Pancreas (tissue), 10 donors: Measurements from ENCODE around the gene TMPRSS11F. TPM values are rescaled to one million over a fixed set of nuclear protein-coding genes. Genes with fewer than 3 reads are reported as not detected.

Experiments
- ATAC-seq, 4 donors: fragments of 200-7000 bp; cut with Tn5 transposase; one replicate each; pipeline versions ENCODE4 v1.8.0 to v1.9.1; 2020; ENCODE audit warnings: mild to moderate bottlenecking in 4 of 4, moderate library complexity in 4 of 4
- DNase-seq, 6 donors: peaks; one replicate each; pipeline ENCODE4 v3.0.0-alpha.2; 2020
- FAIRE-seq: peaks from 2 replicates; lab custom pipeline; 2012; peaks lifted over from hg19 to GRCh38; lab: Jason Lieb, UNC
- H3K27ac ChIP-seq, 4 donors: fragments of 200-600 bp; sonication (generic); 1 replicate in 3 of 4; 2 replicates in 1 of 4; pipeline versions ENCODE4 v1.5.0 to v1.8.0; 2020
- H3K27me3 ChIP-seq, 4 donors: fragments of 200-600 bp; one replicate each; pipeline ENCODE4 v1.8.0; 2021
- H3K36me3 ChIP-seq, 3 donors: fragments of 200-600 bp; sonication (generic) in 1 of 3; one replicate each; pipeline versions ENCODE4 v1.5.0 to v1.8.0; 2020 to 2021
- H3K4me1 ChIP-seq, 3 donors: fragments of 200-600 bp; one replicate each; pipeline ENCODE4 v1.8.0; 2021
- H3K4me3 ChIP-seq, 4 donors: fragments of 200-600 bp; sonication (generic) in 2 of 4; one replicate each; pipeline versions ENCODE4 v1.5.0 to v1.8.0; 2020 to 2021
- H3K9me3 ChIP-seq, 4 donors: fragments of 200-600 bp; one replicate each; pipeline ENCODE4 v1.8.0; 2021
- WGBS, 2 donors: extraction: QIAGEN DNeasy Blood & Tissue Kit; methylation state at CpG; one replicate each; pipeline ENCODE4 v1.1.7; 2013; 5-methylcytosine and 5-hydroxymethylcytosine counted together
- intact Hi-C, 3 donors: fragments of 100-400 bp; cut with DNase I; formaldehyde crosslinking; loops; one replicate each; pipeline versions ENCODE4 v1.11.1 to v1.14.2; 2022
- polyA plus RNA-seq, 2 donors: library from polyadenylated mRNA; stranded (reverse); fragments of 200-250 nt; gene quantifications; one replicate each; pipeline ENCODE4 v1.2.3, GENCODE V29; 2013
- total RNA-seq, 6 donors: library from RNA; stranded (reverse); fragmentation: NEBNext Ultra II Directional in 4 of 6; extraction: Animal tissue kit (Norgen Biotek cat#: 25700) in 4 of 6; gene quantifications; one replicate each; pipeline versions ENCODE4 v1.2.1 to v1.2.4, GENCODE V29; 2021 to 2023
- TF ChIP-seq, protein P1 (sequence below), 4 donors: fragments of 200-600 bp; sonication (generic) in 3 of 4; IDR thresholded peaks; one replicate each; pipeline versions ENCODE4 v1.5.0 to v1.8.0; 2021; ENCODE audit warnings: antibody characterized with exemption in 4 of 4
- donor health status: healthy with polysubstance abuse.
- donor health status: DM: no; HTN: no; CAD: no; lungs with moderate emphysema.
- donor health status: DM: no; HTN: no; CAD: no.
- donor health status: control.
- donor health status: control.
- donor health status: Bipolar disorder and iron deficiency.
- donor health status: DM: yes; HTN: yes; CAD: no.
- donor health status: DM: no; HTN: no; CAD: no.
- donor health status: DM: no; HTN: no; CAD: no.
- donor health status: DM: yes; HTN: yes; CAD: no.

Gene TMPRSS11F
- total and polyA plus RNA-seq, 8 donors = not detected

GRCh38 chr4:68082758-68083157 lies 46.9 kb downstream of the TMPRSS11F start:
- H3K4me3 ChIP-seq = no peak overlapping the region
- DNase-seq (no peak), FAIRE-seq (no peak), ATAC-seq (no peak)
- TF ChIP-seq, protein P1, sequence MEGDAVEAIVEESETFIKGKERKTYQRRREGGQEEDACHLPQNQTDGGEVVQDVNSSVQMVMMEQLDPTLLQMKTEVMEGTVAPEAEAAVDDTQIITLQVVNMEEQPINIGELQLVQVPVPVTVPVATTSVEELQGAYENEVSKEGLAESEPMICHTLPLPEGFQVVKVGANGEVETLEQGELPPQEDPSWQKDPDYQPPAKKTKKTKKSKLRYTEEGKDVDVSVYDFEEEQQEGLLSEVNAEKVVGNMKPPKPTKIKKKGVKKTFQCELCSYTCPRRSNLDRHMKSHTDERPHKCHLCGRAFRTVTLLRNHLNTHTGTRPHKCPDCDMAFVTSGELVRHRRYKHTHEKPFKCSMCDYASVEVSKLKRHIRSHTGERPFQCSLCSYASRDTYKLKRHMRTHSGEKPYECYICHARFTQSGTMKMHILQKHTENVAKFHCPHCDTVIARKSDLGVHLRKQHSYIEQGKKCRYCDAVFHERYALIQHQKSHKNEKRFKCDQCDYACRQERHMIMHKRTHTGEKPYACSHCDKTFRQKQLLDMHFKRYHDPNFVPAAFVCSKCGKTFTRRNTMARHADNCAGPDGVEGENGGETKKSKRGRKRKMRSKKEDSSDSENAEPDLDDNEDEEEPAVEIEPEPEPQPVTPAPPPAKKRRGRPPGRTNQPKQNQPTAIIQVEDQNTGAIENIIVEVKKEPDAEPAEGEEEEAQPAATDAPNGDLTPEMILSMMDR (IDR thresholded peaks at IDR 0.05) = no peak
- no peaks in the 10 kb centered on the region for H3K27me3 ChIP-seq
- no peaks in the 10 kb centered on the region for H3K9me3 ChIP-seq
- intact Hi-C loops = no loop called here
- 15 to 21% methylated on average over 1 of the region's 1 CpG for WGBS, 2 donors
- H3K4me1 ChIP-seq = no peaks in the 10 kb centered on the region
- no peaks in the 10 kb centered on the region for H3K36me3 ChIP-seq
- H3K27ac ChIP-seq = no peak overlapping the region

- H3K4me1 ChIP-seq = no peaks in the 10 kb centered on the region
- intact Hi-C loops = no loop called here
- FAIRE-seq (no peak), DNase-seq (no peak), ATAC-seq (no peak)
- no peaks in the 10 kb centered on the region for H3K27me3 ChIP-seq
- TF ChIP-seq, protein P1 (IDR thresholded peaks at IDR 0.05) = no peak
- no peaks in the 10 kb centered on the region for H3K36me3 ChIP-seq
- no peak overlapping the region for H3K27ac ChIP-seq
- H3K9me3 ChIP-seq = no peaks in the 10 kb centered on the region
- H3K4me3 ChIP-seq = no peak overlapping the region
Observed at GRCh38 chr4:68079928-68080327, 49.7 kb downstream of the TMPRSS11F start.

- no peaks in the 10 kb centered on the region for H3K9me3 ChIP-seq
- no peaks in the 10 kb centered on the region for H3K4me1 ChIP-seq
- 67 to 77% methylated on average over 8 of the region's 8 CpGs for WGBS, 2 donors
- no peaks in the 10 kb centered on the region for H3K36me3 ChIP-seq
- ATAC-seq (no peak), FAIRE-seq (no peak), DNase-seq (peak in 1 of 6 donors; percentile 21)
- no peaks in the 10 kb centered on the region for H3K27me3 ChIP-seq
- no peak overlapping the region for H3K27ac ChIP-seq
- TF ChIP-seq, protein P1 (IDR thresholded peaks at IDR 0.05) = no peak
- no peak overlapping the region for H3K4me3 ChIP-seq
- intact Hi-C loops = no loop called here
Observed at GRCh38 chr4:68077737-68078136, 51.9 kb downstream of the TMPRSS11F start.

- no peak for FAIRE-seq
- intact Hi-C loops = no loop called here
Observed at GRCh38 chr4:68077301-68077700, 52.4 kb downstream of the TMPRSS11F start.

DNA sequence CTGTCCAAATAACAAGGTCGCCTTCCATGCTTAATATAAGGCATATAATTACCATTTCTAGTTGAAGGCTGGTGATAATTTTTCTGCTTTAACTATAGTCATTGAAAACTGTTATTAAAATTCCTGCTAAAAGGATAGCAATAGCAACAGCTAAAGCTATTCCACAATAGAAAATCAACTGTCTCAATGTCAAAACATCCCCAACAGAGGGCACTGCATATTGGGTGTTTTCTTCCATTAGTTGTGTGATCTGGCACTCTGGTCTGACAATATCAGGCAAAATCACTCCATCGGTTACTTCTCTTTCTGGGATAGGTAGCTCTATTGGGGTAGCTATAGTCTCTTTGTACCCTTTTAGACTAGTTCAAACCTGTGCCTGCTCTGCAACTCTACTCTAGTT lies 53.5 kb downstream of the TMPRSS11F start:
- no peak overlapping the region for H3K4me3 ChIP-seq
- WGBS, 2 donors = 57 to 69% methylated on average over 2 of the region's 2 CpGs
- no peak overlapping the region for H3K27ac ChIP-seq
- H3K9me3 ChIP-seq = no peaks in the 10 kb centered on the region
- H3K36me3 ChIP-seq = no peaks in the 10 kb centered on the region
- no peaks in the 10 kb centered on the region for H3K4me1 ChIP-seq
- no peaks in the 10 kb centered on the region for H3K27me3 ChIP-seq
- DNase-seq (no peak), ATAC-seq (no peak), FAIRE-seq (no peak)
- TF ChIP-seq, protein P1 (IDR thresholded peaks at IDR 0.05) = no peak
- intact Hi-C loops = no loop called here

More at GRCh38 chr4:68077301-68077700, 52.4 kb downstream of the TMPRSS11F start:
- no peak overlapping the region for H3K27ac ChIP-seq
- ATAC-seq (no peak), DNase-seq (no peak)
- TF ChIP-seq, protein P1 (IDR thresholded peaks at IDR 0.05) = no peak
- H3K27me3 ChIP-seq = no peaks in the 10 kb centered on the region
- H3K36me3 ChIP-seq = no peaks in the 10 kb centered on the region
- no peaks in the 10 kb centered on the region for H3K4me1 ChIP-seq
- no peak overlapping the region for H3K4me3 ChIP-seq
- H3K9me3 ChIP-seq = no peaks in the 10 kb centered on the region
